ENCODE results near the gene COL2A1.

The COL2A1 gene

GRCh38 chr12:47981496-47982260 lies 22.6 kb downstream of the COL2A1 start:
- ChIA-PET POLR2A (no interaction called here), CTCF (interaction anchor here (0.6 to 1.4 kb wide), 2 partner anchors 19 to 139 kb away, joined by 6 to 7 read pairs; partner anchors contain the start of gene TMEM106C)
- Histone ChIP-seq H3K4me1 (ENCODE audit: control insufficient read depth, insufficient read depth, low read length) (no peaks in the 10 kb centered on the region), H3K27ac (ENCODE audit: extremely low read depth, low read depth, low read length) (no peak overlapping the region), H3K36me3 (ENCODE audit: control insufficient read depth in 2 of 2, insufficient read depth in 1 of 2, low read length in 2 of 2) (peaks cover 0 to 47% of the 10 kb centered on the region in 2 experiments; a peak in 1 of 3 replicates), H3K4me3 (ENCODE audit: low read depth, low read length) (no peak overlapping the region), H3K9me3 (ENCODE audit: control insufficient read depth, insufficient read depth, low read depth, low read length) (no peaks in the 10 kb centered on the region)
- TF ChIP-seq ZFHX2 (tag by site-specific recombination; conservative IDR thresholded peaks at IDR 0.05) (peak; percentile 56), MZF1 (tag by site-specific recombination; IDR thresholded peaks at IDR 0.05; ENCODE audit: borderline replicate concordance) (no peak), ZNF292 (tag by site-specific recombination; IDR thresholded peaks at IDR 0.05; ENCODE audit: borderline replicate concordance, low read depth) (no peak), YY2 (tag by site-specific recombination; IDR thresholded peaks at IDR 0.05) (no peak), EGR2 (tag by site-specific recombination; IDR thresholded peaks at IDR 0.05; ENCODE audit: low read depth) (peak; percentile 42; the same call in 1 of the 2 replicates), ZNF10 (tag by site-specific recombination; IDR thresholded peaks at IDR 0.05) (no peak), ZNF391 (tag by site-specific recombination; IDR thresholded peaks at IDR 0.05; ENCODE audit: borderline replicate concordance, low read depth) (no peak), ZNF366 (tag by site-specific recombination; conservative IDR thresholded peaks at IDR 0.05) (no peak)

- ChIA-PET POLR2A (no interaction called here), CTCF (interaction anchor here (0.6 to 1.4 kb wide), 2 partner anchors 18 to 138 kb away, joined by 6 to 7 read pairs; partner anchors contain the start of gene TMEM106C)
- no peak overlapping the region for H3K4me3 ChIP-seq (ENCODE audit: low read depth, low read length)
- no peak overlapping the region for H3K27ac ChIP-seq (ENCODE audit: extremely low read depth, low read depth, low read length)
- H3K9me3 ChIP-seq (ENCODE audit: control insufficient read depth, insufficient read depth, low read depth, low read length) = no peaks in the 10 kb centered on the region
- TF ChIP-seq ZSCAN16 (tag by site-specific recombination; IDR thresholded peaks at IDR 0.05) = peak; percentile 87
- no peak for TF ChIP-seq ZSCAN5A (tag by site-specific recombination; IDR thresholded peaks at IDR 0.05)
- TF ChIP-seq ZNF48 (tag by site-specific recombination; IDR thresholded peaks at IDR 0.05) = no peak
- peaks cover 0 to 49% of the 10 kb centered on the region in 2 experiments; a peak in 1 of 3 replicates for H3K36me3 ChIP-seq (ENCODE audit: control insufficient read depth in 2 of 2, insufficient read depth in 1 of 2, low read length in 2 of 2)
- H3K4me1 ChIP-seq (ENCODE audit: control insufficient read depth, insufficient read depth, low read length) = no peaks in the 10 kb centered on the region
These were observed 23.3 kb downstream of the COL2A1 start for GRCh38 chr12:47980779-47981495.

- H3K9me3 ChIP-seq (ENCODE audit: control insufficient read depth, insufficient read depth, low read depth, low read length) = no peaks in the 10 kb centered on the region
- CTCF ChIA-PET = no interaction called here
- peak; percentile 28; the same call in 1 of the 2 replicates for TF ChIP-seq ZIC2 (tag by site-specific recombination; IDR thresholded peaks at IDR 0.05)
- no peak for TF ChIP-seq HIC1 (tag by site-specific recombination; IDR thresholded peaks at IDR 0.05)
- no peak for TF ChIP-seq GLI2 (tag by site-specific recombination; IDR thresholded peaks at IDR 0.05; ENCODE audit: borderline replicate concordance, low read depth)
- no peak for TF ChIP-seq ZBTB7A (tag by site-specific recombination; IDR thresholded peaks at IDR 0.05; ENCODE audit: low read depth)
- TF ChIP-seq ZNF391 (tag by site-specific recombination; IDR thresholded peaks at IDR 0.05; ENCODE audit: borderline replicate concordance, low read depth) = no peak
- no peak for TF ChIP-seq GFI1B (tag by site-specific recombination; IDR thresholded peaks at IDR 0.05)
- peak; percentile 79 for TF ChIP-seq ZNF341 (tag by site-specific recombination; IDR thresholded peaks at IDR 0.05; ENCODE audit: low read depth)
- TF ChIP-seq EGR2 (tag by site-specific recombination; IDR thresholded peaks at IDR 0.05; ENCODE audit: low read depth) = peak; percentile 87
- peak; percentile 81 for TF ChIP-seq ZFHX2 (tag by site-specific recombination; conservative IDR thresholded peaks at IDR 0.05)
- TF ChIP-seq ZNF660 (tag by site-specific recombination; IDR thresholded peaks at IDR 0.05) = no peak
- TF ChIP-seq ZNF23 (tag by site-specific recombination; IDR thresholded peaks at IDR 0.05; ENCODE audit: borderline replicate concordance) = no peak
- H3K36me3 ChIP-seq (ENCODE audit: control insufficient read depth in 2 of 2, insufficient read depth in 1 of 2, low read length in 2 of 2) = peaks cover 0 to 49% of the 10 kb centered on the region in 2 experiments; a peak in 1 of 3 replicates
- H3K4me1 ChIP-seq (ENCODE audit: control insufficient read depth, insufficient read depth, low read length) = no peaks in the 10 kb centered on the region
- H3K4me3 ChIP-seq (ENCODE audit: low read depth, low read length) = no peak overlapping the region
- POLR2A ChIA-PET = no interaction called here
- H3K27ac ChIP-seq (ENCODE audit: extremely low read depth, low read depth, low read length) = no peak overlapping the region
These were observed 24.1 kb downstream of the COL2A1 start for GRCh38 chr12:47980197-47980596.

Data from HEK293 (cell line).